Neural cell (in vitro differentiated cells): Measurements from ENCODE around the gene PDE11A.

Experiments
- CTCF ChIP-seq: fragments of 450-650 bp; IDR thresholded peaks from 2 replicates; pipeline ENCODE4 v1.5.1; 2014; ENCODE audit warnings: antibody characterized with exemption, mild to moderate bottlenecking, moderate library complexity; ENCODE audit not compliant: poor library complexity, severe bottlenecking
- EP300 ChIP-seq: fragments of 450-650 bp; conservative IDR thresholded peaks from 2 replicates; pipeline ENCODE4 v1.6.1; 2014; ENCODE audit warnings: antibody characterized with exemption, mild to moderate bottlenecking, moderate library complexity; ENCODE audit not compliant: poor library complexity, severe bottlenecking
- EZH2 ChIP-seq: fragments of 200-600, 300-800 bp; shearing (Covaris generic), sonication (generic); IDR thresholded peaks from 2 replicates; pipeline ENCODE4 v1.6.1; 2014; ENCODE audit warnings: antibody characterized with exemption, low read length, borderline replicate concordance, mild to moderate bottlenecking; ENCODE audit not compliant: insufficient read depth, poor library complexity, severe bottlenecking
- MXI1 ChIP-seq: fragments of 450-650 bp; conservative IDR thresholded peaks from 2 replicates; pipeline ENCODE4 v1.6.1; 2014; ENCODE audit warnings: antibody characterized with exemption, mild to moderate bottlenecking; ENCODE audit not compliant: poor library complexity, severe bottlenecking

DNA sequence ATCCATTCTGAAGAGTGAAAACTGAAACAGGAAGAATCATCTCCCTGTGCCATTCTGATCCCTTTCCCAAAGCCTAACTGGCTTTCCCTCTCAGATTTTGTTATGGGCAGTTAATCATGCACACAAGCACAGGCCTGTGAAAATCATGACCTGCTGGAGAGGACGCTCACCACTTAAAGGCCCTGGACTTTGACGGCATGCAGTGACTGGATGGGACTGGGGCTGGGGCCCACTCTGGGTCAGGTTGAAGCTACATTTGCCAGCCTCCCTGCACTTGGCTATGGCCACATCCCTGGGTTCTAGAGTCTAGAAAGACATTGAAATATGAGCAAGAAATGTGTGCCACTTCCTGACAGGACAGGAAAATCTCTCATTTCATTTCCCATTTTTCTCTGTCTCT is 12.9 kb downstream of the PDE11A start:
- no peak for TF ChIP-seq MXI1
- TF ChIP-seq CTCF: no peak
- no peak for TF ChIP-seq EZH2
- no peak for TF ChIP-seq EP300
